Brain microvascular endothelial cell (primary cell): ENCODE results near the gene ACOXL.

Source experiments
- DNase-seq: peaks from one replicate; pipeline ENCODE4 v3.0.0-alpha.2; 2020
- H3K27ac ChIP-seq: fragments of 250-450 bp; sonication (Bioruptor Pico); 2 replicates; pipeline ENCODE4 v1.5.1; 2020; ENCODE audit warnings: mild to moderate bottlenecking, moderate library complexity
- H3K27me3 ChIP-seq: fragments of 250-450 bp; sonication (Bioruptor Pico); replicated peaks from 2 replicates; pipeline ENCODE4 v1.5.1; 2020; ENCODE audit warnings: mild to moderate bottlenecking
- H3K36me3 ChIP-seq: fragments of 250-450 bp; sonication (Bioruptor Pico); replicated peaks from 2 replicates; pipeline ENCODE4 v1.5.1; 2020; ENCODE audit warnings: mild to moderate bottlenecking
- H3K4me3 ChIP-seq: 2 replicates; pipeline ENCODE4 v1.5.1; 2011; ENCODE audit warnings: low read depth, mild to moderate bottlenecking, control low read depth, low read length, moderate library complexity
- CTCF ChIP-seq: IDR thresholded peaks from 2 replicates; pipeline ENCODE4 v1.5.1; 2011; ENCODE audit warnings: low read depth, mild to moderate bottlenecking, moderate library complexity, low read length, control low read depth, inconsistent platforms; ENCODE audit errors: missing control alignments
- in situ Hi-C: cut with HindIII; loops from 2 replicates; pipeline ENCODE4 v1.10.0; 2017; ENCODE audit warnings: low sequenced_read_pairs, low pct_ligation_motif_present

ACOXL gene

GRCh38 chr2:110875384-110875725, 143.0 kb downstream of the ACOXL start:
- H3K4me3 ChIP-seq: no peak overlapping the region
- no peaks in the 10 kb centered on the region for H3K36me3 ChIP-seq
- H3K27me3 ChIP-seq: peaks cover 2% of the 10 kb centered on the region
- no peak for DNase-seq
- in situ Hi-C loops: no loop called here
- no peak overlapping the region for H3K27ac ChIP-seq
- no peak for TF ChIP-seq CTCF

DNA sequence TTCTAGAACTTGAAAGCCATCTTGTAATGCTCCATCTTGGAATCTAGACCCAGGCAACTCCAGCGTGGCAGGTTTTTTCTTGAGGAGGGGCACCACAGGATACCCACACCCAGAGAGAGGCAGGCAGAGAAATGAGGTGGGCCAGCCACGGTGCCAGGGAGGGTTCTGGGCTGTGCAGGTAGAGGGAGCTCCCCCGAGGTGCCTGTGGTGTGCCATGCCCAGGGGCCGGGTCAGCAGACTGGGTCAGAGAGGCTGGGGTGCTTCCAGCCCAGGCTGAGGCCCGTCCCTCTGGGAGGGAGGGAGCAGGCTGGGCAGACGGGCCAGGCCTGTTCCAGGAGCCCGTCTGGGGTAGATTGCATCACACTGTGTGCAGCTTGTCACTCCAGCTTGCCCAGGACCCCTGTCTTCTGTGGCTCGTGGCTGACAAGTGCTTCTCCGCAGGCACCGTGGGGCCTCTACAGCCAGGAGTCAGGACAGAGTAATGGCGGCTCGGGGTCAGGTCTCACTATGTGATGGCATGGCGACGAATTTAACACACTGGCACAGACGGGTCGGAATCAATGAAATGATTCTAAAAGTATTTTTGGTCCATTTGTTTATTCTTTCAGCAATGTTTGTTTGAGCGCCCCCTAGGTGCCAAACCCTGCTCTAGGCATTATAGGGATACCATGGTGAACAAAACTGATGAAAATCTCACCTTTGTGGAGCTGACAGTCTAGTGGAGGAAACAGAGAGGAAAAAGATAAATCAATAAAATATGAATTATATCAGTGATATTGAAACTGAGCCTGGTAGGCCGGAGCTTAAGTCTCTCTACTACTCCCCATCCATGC, 144.0 kb downstream of the ACOXL start:
- H3K36me3 ChIP-seq: no peaks in the 10 kb centered on the region
- in situ Hi-C loops: no loop called here
- H3K27me3 ChIP-seq: peaks cover 2% of the 10 kb centered on the region
- no peak for DNase-seq
- no peak for TF ChIP-seq CTCF
- H3K27ac ChIP-seq: no peak overlapping the region
- no peak overlapping the region for H3K4me3 ChIP-seq

DNA sequence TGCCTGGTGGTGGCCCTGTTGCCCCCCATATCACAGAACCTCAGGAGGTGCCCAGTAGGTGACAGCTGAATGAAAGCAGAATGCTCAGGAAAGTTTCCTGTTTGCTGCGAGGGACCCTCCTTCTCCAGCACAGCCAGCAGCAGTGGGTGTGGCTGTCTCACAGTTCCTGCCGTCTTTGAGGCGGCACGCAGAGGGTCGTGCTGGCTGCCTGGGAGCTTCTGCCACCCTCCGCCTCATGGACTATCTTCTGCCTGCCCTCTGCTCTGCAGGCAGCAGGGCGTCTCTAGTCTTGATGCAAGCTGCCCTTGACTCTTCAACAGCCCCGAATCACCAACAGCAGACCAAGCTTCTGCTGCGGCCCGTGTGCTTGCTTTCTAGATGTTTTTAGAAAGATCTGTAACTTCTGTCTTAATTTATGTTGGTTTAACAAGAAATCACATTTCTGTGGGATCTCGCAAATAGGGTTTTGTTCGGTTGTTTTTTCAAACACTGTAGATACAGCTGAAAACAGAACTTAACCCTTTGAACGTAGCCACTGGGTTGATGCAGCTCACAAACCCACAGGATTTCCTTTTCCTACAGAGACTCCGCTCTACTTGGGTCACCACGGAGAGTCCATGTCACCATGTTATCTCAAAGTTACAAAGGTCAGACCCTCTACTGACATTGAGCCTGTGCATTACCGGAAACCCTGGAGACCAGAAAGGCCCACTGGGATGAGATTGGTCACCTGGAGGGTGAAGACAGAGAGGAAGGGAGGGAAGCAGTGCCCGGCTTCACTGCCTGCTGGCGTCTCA, 144.9 kb downstream of the ACOXL start:
- no peak overlapping the region for H3K27ac ChIP-seq
- no peaks in the 10 kb centered on the region for H3K36me3 ChIP-seq
- no peaks in the 10 kb centered on the region for H3K27me3 ChIP-seq
- DNase-seq: no peak
- H3K4me3 ChIP-seq: no peak overlapping the region
- no peak for TF ChIP-seq CTCF
- in situ Hi-C loops: no loop called here

GRCh38 chr2:110878150-110878549, 145.8 kb downstream of the ACOXL start:
- no peak for DNase-seq
- no peak overlapping the region for H3K27ac ChIP-seq
- no peak overlapping the region for H3K4me3 ChIP-seq
- in situ Hi-C loops: no loop called here
- H3K27me3 ChIP-seq: no peaks in the 10 kb centered on the region
- no peak for TF ChIP-seq CTCF
- no peaks in the 10 kb centered on the region for H3K36me3 ChIP-seq

GRCh38 chr2:110881908-110882307, 149.5 kb downstream of the ACOXL start:
- Histone ChIP-seq H3K27ac (no peak overlapping the region), H3K36me3 (no peaks in the 10 kb centered on the region), H3K4me3 (no peak overlapping the region), H3K27me3 (no peaks in the 10 kb centered on the region)
- TF ChIP-seq CTCF: no peak
- DNase-seq: no peak
- in situ Hi-C loops: no loop called here
